Left lung (tissue), 10 donors: Measurements from ENCODE around the gene EXTL1. TPM values are rescaled to one million over a fixed set of nuclear protein-coding genes. Genes with fewer than 3 reads are reported as not detected.

Experiments used
- ATAC-seq: fragments of 200-7000 bp; cut with Tn5 transposase; one replicate; pipeline ENCODE4 v1.9.1; 2020; ENCODE audit warnings: moderate library complexity
- DNase-seq, 4 donors: peaks; one replicate each; pipeline ENCODE4 v3.0.0-alpha.2; 2013 to 2020
- H3K27ac ChIP-seq, 2 donors: fragments of 200-600 bp; sonication (generic) in 1 of 2; one replicate each; pipeline versions ENCODE4 v1.5.0 to v1.8.0; 2020 to 2021
- H3K27me3 ChIP-seq, 2 donors: fragments of 200-600 bp; sonication (generic) in 1 of 2; one replicate each; pipeline versions ENCODE4 v1.5.0 to v1.8.0; 2020 to 2021
- H3K36me3 ChIP-seq, 2 donors: fragments of 200-600 bp; sonication (generic) in 1 of 2; one replicate each; pipeline versions ENCODE4 v1.5.0 to v1.8.0; 2020 to 2021
- H3K4me1 ChIP-seq, 2 donors: fragments of 200-600 bp; one replicate each; pipeline ENCODE4 v1.8.0; 2021
- H3K4me3 ChIP-seq, 2 donors: fragments of 200-600 bp; sonication (generic) in 1 of 2; one replicate each; pipeline versions ENCODE4 v1.5.0 to v1.8.0; 2020 to 2021; ENCODE audit warnings: mild to moderate bottlenecking in 1 of 2
- H3K9me3 ChIP-seq, 2 donors: fragments of 200-600 bp; sonication (generic) in 1 of 2; one replicate each; pipeline versions ENCODE4 v1.5.0 to v1.8.0; 2020 to 2021
- CTCF ChIP-seq, 2 donors: fragments of 200-600 bp; sonication (generic) in 1 of 2; IDR thresholded peaks; one replicate each; pipeline versions ENCODE4 v1.5.0 to v1.8.0; 2021; ENCODE audit warnings: antibody characterized with exemption in 2 of 2
- intact Hi-C, 2 donors: fragments of 100-400 bp; cut with DNase I; formaldehyde crosslinking; loops; one replicate each; pipeline versions ENCODE4 v1.11.2 to v1.14.2; 2022
- polyA plus RNA-seq, 6 donors: library from polyadenylated mRNA; unstranded; fragments of 120-200 nt; gene quantifications; one replicate each; pipeline ENCODE4 v1.2.1, GENCODE V29; 2013; ENCODE audit not compliant: insufficient read length in 6 of 6
- total RNA-seq, 2 donors: library from RNA; stranded (reverse); fragmentation: NEBNext Ultra II Directional; extraction: Animal tissue kit (Norgen Biotek cat#: 25700); gene quantifications; one replicate each; pipeline ENCODE4 v1.2.1, GENCODE V29; 2021
- donor health status: DM: no; HTN: yes; CAD: no.
- donor health status: DM: no; HTN: no; CAD: no.

EXTL1 gene
- total and polyA plus RNA-seq, 8 donors = 0.13 to 1.0 (median 0.79) TPM

GRCh38 chr1:25989440-25990234 lies 31.9 kb upstream of the EXTL1 start:
- DNase-seq (no peak), ATAC-seq (peak; percentile 41)
- Histone ChIP-seq H3K27me3 (no peaks in the 10 kb centered on the region), H3K4me3 (no peak overlapping the region), H3K36me3 (peaks cover 0 to 44% of the 10 kb centered on the region in 2 donors), H3K4me1 (peaks cover 0 to 30% of the 10 kb centered on the region in 2 donors), H3K9me3 (no peaks in the 10 kb centered on the region), H3K27ac (no peak overlapping the region)
- intact Hi-C loops = no loop called here
- TF ChIP-seq CTCF (IDR thresholded peaks at IDR 0.05) = no peak

- Histone ChIP-seq H3K36me3 (peaks cover 0 to 39% of the 10 kb centered on the region in 2 donors), H3K9me3 (no peaks in the 10 kb centered on the region), H3K4me3 (peak overlapping the region in 1 of 2 donors; percentile 8), H3K27me3 (no peaks in the 10 kb centered on the region), H3K4me1 (peaks cover 0 to 30% of the 10 kb centered on the region in 2 donors), H3K27ac (no peak overlapping the region)
- TF ChIP-seq CTCF (IDR thresholded peaks at IDR 0.05) = no peak
- ATAC-seq (no peak), DNase-seq (no peak)
- intact Hi-C loops = no loop called here
Measured at GRCh38 chr1:25990251-25990650, 31.3 kb upstream of the EXTL1 start.

- Histone ChIP-seq H3K27ac (no peak overlapping the region), H3K4me3 (peak overlapping the region in 1 of 2 donors; percentile 8), H3K36me3 (peaks cover 0 to 33% of the 10 kb centered on the region in 2 donors), H3K4me1 (peaks cover 0 to 30% of the 10 kb centered on the region in 2 donors), H3K9me3 (no peaks in the 10 kb centered on the region), H3K27me3 (no peaks in the 10 kb centered on the region)
- ATAC-seq (no peak), DNase-seq (no peak)
- intact Hi-C loops = no loop called here
- TF ChIP-seq CTCF (IDR thresholded peaks at IDR 0.05) = no peak
Measured at GRCh38 chr1:25990702-25991395, 30.7 kb upstream of the EXTL1 start.

- no peaks in the 10 kb centered on the region for H3K9me3 ChIP-seq
- no peak for TF ChIP-seq CTCF (IDR thresholded peaks at IDR 0.05)
- intact Hi-C loops = no loop called here
- H3K27me3 ChIP-seq = no peaks in the 10 kb centered on the region
- peaks cover 0 to 23% of the 10 kb centered on the region in 2 donors for H3K36me3 ChIP-seq
- DNase-seq = no peak
- ATAC-seq = no peak
- no peak overlapping the region for H3K4me3 ChIP-seq
- no peak overlapping the region for H3K27ac ChIP-seq
- peaks cover 5 to 41% of the 10 kb centered on the region in 2 donors for H3K4me1 ChIP-seq
Measured at GRCh38 chr1:25991937-25992688, 29.5 kb upstream of the EXTL1 start.
